ENCODE results near the gene GIT2. TPM values are rescaled to one million over a fixed set of nuclear protein-coding genes. Genes with fewer than 3 reads are reported as not detected.

GIT2 gene
- total and polyA plus RNA-seq, 2 experiments from 2014 or later: 15.8 to 20.9 TPM

GRCh38 chr12:109952160-109952858, 43.9 kb downstream of the GIT2 start:
- Mint-ChIP-seq H3K4me1 (peaks cover 19% of the 10 kb centered on the region), H3K4me3 (no peak overlapping the region), H3K36me3 (ENCODE audit: low read depth) (peaks cover 20% of the 10 kb centered on the region), H3K27me3 (ENCODE audit: insufficient read depth, low read depth, poor library complexity) (no peaks in the 10 kb centered on the region), H3K9me3 (no peaks in the 10 kb centered on the region), H3K27ac (no peak overlapping the region)
- H3F3A ChIP-seq (replicated peaks; ENCODE audit: low read depth): 0 out of 2 replicates have a peak, but pooled peaks cover 3% of the 10 kb centered on the region
- TF ChIP-seq ZNF331 (CRISPR knock-in tag; IDR thresholded peaks at IDR 0.05; ENCODE audit: low read depth) (no peak), ETS1 (IDR thresholded peaks at IDR 0.05) (no peak), EZH2phosphoT487 (IDR thresholded peaks at IDR 0.05; ENCODE audit: unreplicated experiment) (no peak), POLR2AphosphoS5 (IDR thresholded peaks at IDR 0.05; ENCODE audit: low read depth) (no peak)
- TF ChIP-seq, protein P1, sequence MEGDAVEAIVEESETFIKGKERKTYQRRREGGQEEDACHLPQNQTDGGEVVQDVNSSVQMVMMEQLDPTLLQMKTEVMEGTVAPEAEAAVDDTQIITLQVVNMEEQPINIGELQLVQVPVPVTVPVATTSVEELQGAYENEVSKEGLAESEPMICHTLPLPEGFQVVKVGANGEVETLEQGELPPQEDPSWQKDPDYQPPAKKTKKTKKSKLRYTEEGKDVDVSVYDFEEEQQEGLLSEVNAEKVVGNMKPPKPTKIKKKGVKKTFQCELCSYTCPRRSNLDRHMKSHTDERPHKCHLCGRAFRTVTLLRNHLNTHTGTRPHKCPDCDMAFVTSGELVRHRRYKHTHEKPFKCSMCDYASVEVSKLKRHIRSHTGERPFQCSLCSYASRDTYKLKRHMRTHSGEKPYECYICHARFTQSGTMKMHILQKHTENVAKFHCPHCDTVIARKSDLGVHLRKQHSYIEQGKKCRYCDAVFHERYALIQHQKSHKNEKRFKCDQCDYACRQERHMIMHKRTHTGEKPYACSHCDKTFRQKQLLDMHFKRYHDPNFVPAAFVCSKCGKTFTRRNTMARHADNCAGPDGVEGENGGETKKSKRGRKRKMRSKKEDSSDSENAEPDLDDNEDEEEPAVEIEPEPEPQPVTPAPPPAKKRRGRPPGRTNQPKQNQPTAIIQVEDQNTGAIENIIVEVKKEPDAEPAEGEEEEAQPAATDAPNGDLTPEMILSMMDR (conservative IDR thresholded peaks at IDR 0.05; ENCODE audit: low read depth in 2 of 2): no peak
- TF ChIP-seq, protein P2, sequence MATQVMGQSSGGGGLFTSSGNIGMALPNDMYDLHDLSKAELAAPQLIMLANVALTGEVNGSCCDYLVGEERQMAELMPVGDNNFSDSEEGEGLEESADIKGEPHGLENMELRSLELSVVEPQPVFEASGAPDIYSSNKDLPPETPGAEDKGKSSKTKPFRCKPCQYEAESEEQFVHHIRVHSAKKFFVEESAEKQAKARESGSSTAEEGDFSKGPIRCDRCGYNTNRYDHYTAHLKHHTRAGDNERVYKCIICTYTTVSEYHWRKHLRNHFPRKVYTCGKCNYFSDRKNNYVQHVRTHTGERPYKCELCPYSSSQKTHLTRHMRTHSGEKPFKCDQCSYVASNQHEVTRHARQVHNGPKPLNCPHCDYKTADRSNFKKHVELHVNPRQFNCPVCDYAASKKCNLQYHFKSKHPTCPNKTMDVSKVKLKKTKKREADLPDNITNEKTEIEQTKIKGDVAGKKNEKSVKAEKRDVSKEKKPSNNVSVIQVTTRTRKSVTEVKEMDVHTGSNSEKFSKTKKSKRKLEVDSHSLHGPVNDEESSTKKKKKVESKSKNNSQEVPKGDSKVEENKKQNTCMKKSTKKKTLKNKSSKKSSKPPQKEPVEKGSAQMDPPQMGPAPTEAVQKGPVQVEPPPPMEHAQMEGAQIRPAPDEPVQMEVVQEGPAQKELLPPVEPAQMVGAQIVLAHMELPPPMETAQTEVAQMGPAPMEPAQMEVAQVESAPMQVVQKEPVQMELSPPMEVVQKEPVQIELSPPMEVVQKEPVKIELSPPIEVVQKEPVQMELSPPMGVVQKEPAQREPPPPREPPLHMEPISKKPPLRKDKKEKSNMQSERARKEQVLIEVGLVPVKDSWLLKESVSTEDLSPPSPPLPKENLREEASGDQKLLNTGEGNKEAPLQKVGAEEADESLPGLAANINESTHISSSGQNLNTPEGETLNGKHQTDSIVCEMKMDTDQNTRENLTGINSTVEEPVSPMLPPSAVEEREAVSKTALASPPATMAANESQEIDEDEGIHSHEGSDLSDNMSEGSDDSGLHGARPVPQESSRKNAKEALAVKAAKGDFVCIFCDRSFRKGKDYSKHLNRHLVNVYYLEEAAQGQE (IDR thresholded peaks at IDR 0.05; ENCODE audit: unreplicated experiment): no peak
- H4K20me1 ChIP-seq (replicated peaks; ENCODE audit: insufficient read depth): no peaks in the 10 kb centered on the region; the same call in 1 of the 2 replicates
- no peaks in the 10 kb centered on the region for H3K79me2 ChIP-seq (replicated peaks; ENCODE audit: insufficient read depth)
- H3K9me2 ChIP-seq (ENCODE audit: insufficient read depth): no peaks in the 10 kb centered on the region
- H3K27ac ChIP-seq (ENCODE audit: low read depth): no peak overlapping the region; the same call in 1 of the 2 replicates
- ATAC-seq: no peak
- peaks cover 9% of the 10 kb centered on the region; the same call in 1 of the 2 replicates for H3K36me3 ChIP-seq (ENCODE audit: insufficient read depth)
- peaks cover 4% of the 10 kb centered on the region; the same call in 1 of the 2 replicates for H3K4me1 ChIP-seq (ENCODE audit: insufficient read depth)
- H3K4me3 ChIP-seq: no peak overlapping the region
- H3K27me3 ChIP-seq (ENCODE audit: insufficient read depth): no peaks in the 10 kb centered on the region
- DNase-seq (ENCODE audit: low spot score): no peak
- no peak overlapping the region for H2AFZ ChIP-seq
- no peak overlapping the region for H3K4me2 ChIP-seq

GRCh38 chr12:109951751-109952150, 44.4 kb downstream of the GIT2 start:
- no peak overlapping the region for H3K4me2 ChIP-seq
- Mint-ChIP-seq H3K36me3 (ENCODE audit: low read depth) (peaks cover 20% of the 10 kb centered on the region), H3K27me3 (ENCODE audit: insufficient read depth, low read depth, poor library complexity) (no peaks in the 10 kb centered on the region), H3K27ac (peak overlapping the region; percentile 29; the same call in 1 of the 2 replicates), H3K9me3 (no peaks in the 10 kb centered on the region), H3K4me3 (no peak overlapping the region), H3K4me1 (peaks cover 25% of the 10 kb centered on the region)
- H3K9me2 ChIP-seq (ENCODE audit: insufficient read depth): no peaks in the 10 kb centered on the region
- DNase-seq (ENCODE audit: low spot score) (no peak), ATAC-seq (peak; percentile 48; the same call in 2 of the 3 replicates)
- no peak overlapping the region for H2AFZ ChIP-seq
- H3K4me1 ChIP-seq (ENCODE audit: insufficient read depth): peaks cover 9% of the 10 kb centered on the region; the same call in 1 of the 2 replicates
- 0 out of 2 replicates have a peak, but pooled peaks cover 3% of the 10 kb centered on the region for H3F3A ChIP-seq (replicated peaks; ENCODE audit: low read depth)
- H3K79me2 ChIP-seq (replicated peaks; ENCODE audit: insufficient read depth): no peaks in the 10 kb centered on the region
- no peak overlapping the region for H3K27ac ChIP-seq (ENCODE audit: low read depth)
- H3K27me3 ChIP-seq (ENCODE audit: insufficient read depth): no peaks in the 10 kb centered on the region
- H4K20me1 ChIP-seq (replicated peaks; ENCODE audit: insufficient read depth): no peaks in the 10 kb centered on the region; the same call in 1 of the 2 replicates
- no peak overlapping the region for H3K4me3 ChIP-seq
- peaks cover 9% of the 10 kb centered on the region; the same call in 1 of the 2 replicates for H3K36me3 ChIP-seq (ENCODE audit: insufficient read depth)
- TF ChIP-seq ETS1 (IDR thresholded peaks at IDR 0.05) (no peak), ZNF331 (CRISPR knock-in tag; IDR thresholded peaks at IDR 0.05; ENCODE audit: low read depth) (no peak), JUNB (IDR thresholded peaks at IDR 0.05; ENCODE audit: unreplicated experiment) (no peak)

All from GM23338 (cell line).